GM18867 (cell line): ENCODE measurements around the gene MYO16.

Experiments used
- ATAC-seq: cut with Tn5 transposase; IDR thresholded peaks from one replicate; pipeline ENCODE4 v1.9.1; 2021; ENCODE audit warnings: mild to moderate bottlenecking, moderate library complexity; ENCODE audit not compliant: unreplicated experiment

Gene MYO16

GRCh38 chr13:109256866-109257760, 627.7 kb downstream of the MYO16 start:
- ATAC-seq, result no peak
